IMR-90 (cell line): ENCODE measurements around the gene COL18A1. TPM values are rescaled to one million over a fixed set of nuclear protein-coding genes. Genes with fewer than 3 reads are reported as not detected.

Source experiments
- ATAC-seq: fragments of 200-7000 bp; cut with Tn5 transposase; 2 replicates; pipeline ENCODE4 v1.9.1; 2020; ENCODE audit warnings: low read depth, mild to moderate bottlenecking, moderate library complexity
- BruUV-seq: library from RNA; stranded (reverse); fragments of 400-500 nt; replicated peaks from 2 replicates; lab custom pipeline; 2021; lab: Mats Ljungman, UMichigan
- CTCF ChIA-PET: fragments of 300-600 bp; formaldehyde crosslinking; extraction: SDS; loops from one replicate; lab custom pipeline; 2021; ENCODE audit warnings: antibody characterized with exemption; lab: Yijun Ruan, JAX
- POLR2A ChIA-PET: fragments of 300-600 bp; sonication (Branson Sonifier 250); formaldehyde crosslinking; loops from one replicate; lab custom pipeline; 2022; ENCODE audit warnings: antibody characterized with exemption; ENCODE audit not compliant: unreplicated experiment; lab: Charles Lee
- DNase-seq: peaks from one replicate; pipeline ENCODE4 v3.0.0; 2013
- H2AFZ ChIP-seq: replicated peaks from 2 replicates; pipeline ENCODE3; 2013; ENCODE audit warnings: low read length, mild to moderate bottlenecking; ENCODE audit not compliant: poor library complexity
- H2AK5ac ChIP-seq: 2 replicates; pipeline ENCODE4 v1.6.1; 2013; ENCODE audit warnings: low read depth, low read length, inconsistent platforms
- H2AK9ac ChIP-seq: replicated peaks from 2 replicates; pipeline ENCODE3; 2013; ENCODE audit warnings: mild to moderate bottlenecking, low read depth, low read length, moderate library complexity; ENCODE audit not compliant: poor library complexity
- H2BK120ac ChIP-seq: 2 replicates; pipeline ENCODE4 v1.6.1; 2013; ENCODE audit warnings: low read depth, low read length, inconsistent platforms
- H2BK15ac ChIP-seq: 3 replicates; pipeline ENCODE4 v1.6.1; 2013; ENCODE audit warnings: low read depth, low read length, inconsistent platforms
- H2BK20ac ChIP-seq: 2 replicates; pipeline ENCODE4 v1.6.1; 2013; ENCODE audit warnings: low read depth, mild to moderate bottlenecking, inconsistent platforms, low read length, moderate library complexity
- H2BK5ac ChIP-seq: 2 replicates; pipeline ENCODE4 v1.6.1; 2013; ENCODE audit warnings: mild to moderate bottlenecking, low read depth, low read length, inconsistent platforms; ENCODE audit not compliant: poor library complexity, severe bottlenecking
- H3K14ac ChIP-seq: replicated peaks from 2 replicates; pipeline ENCODE4 v1.6.1; 2013; ENCODE audit warnings: low read depth, low read length, inconsistent platforms
- H3K18ac ChIP-seq: 2 replicates; pipeline ENCODE4 v1.6.1; 2013; ENCODE audit warnings: low read depth, low read length, control low read depth
- H3K23ac ChIP-seq: 2 replicates; pipeline ENCODE4 v1.6.1; 2013; ENCODE audit warnings: low read depth, low read length, inconsistent platforms
- H3K27ac ChIP-seq: 2 replicates; pipeline ENCODE4 v1.5.1; 2013; ENCODE audit warnings: mild to moderate bottlenecking, control low read depth, low read length; ENCODE audit not compliant: insufficient read depth
- H3K27me3 ChIP-seq: 2 replicates; pipeline ENCODE4 v1.6.1; 2013; ENCODE audit warnings: low read length; ENCODE audit not compliant: control insufficient read depth, insufficient read depth
- H3K36me3 ChIP-seq: 2 replicates; pipeline ENCODE4 v1.6.1; 2013; ENCODE audit warnings: low read length, mixed read lengths; ENCODE audit not compliant: control insufficient read depth, insufficient read depth
- H3K4ac ChIP-seq: 2 replicates; pipeline ENCODE4 v1.6.1; 2013; ENCODE audit warnings: low read depth, low read length, inconsistent platforms
- H3K4me1 ChIP-seq: 2 replicates; pipeline ENCODE4 v1.6.1; 2013; ENCODE audit warnings: low read length, mixed read lengths; ENCODE audit not compliant: control insufficient read depth, insufficient read depth
- H3K4me2 ChIP-seq: 2 replicates; pipeline ENCODE4 v1.6.1; 2013; ENCODE audit warnings: low read depth, mild to moderate bottlenecking, control low read depth, low read length, moderate library complexity
- H3K4me3 ChIP-seq: 2 replicates; pipeline ENCODE4 v1.5.1; 2013; ENCODE audit warnings: low read depth, mild to moderate bottlenecking, control low read depth, low read length, moderate library complexity; ENCODE audit not compliant: insufficient read depth
- H3K56ac ChIP-seq: 2 replicates; pipeline ENCODE4 v1.6.1; 2013; ENCODE audit warnings: low read length, inconsistent platforms; ENCODE audit not compliant: insufficient read depth; ENCODE audit errors: extremely low read depth
- H3K79me1 ChIP-seq, 2 experiments: 2 replicates each; pipeline ENCODE4 v1.6.1; 2013; ENCODE audit warnings: low read length in 2 of 2, inconsistent platforms in 1 of 2, low read depth in 1 of 2
- H3K9ac ChIP-seq: 2 replicates; pipeline ENCODE4 v1.6.1; 2013; ENCODE audit warnings: low read depth, low read length, control low read depth
- H3K9me1 ChIP-seq: 2 replicates; pipeline ENCODE4 v1.6.1; 2013; ENCODE audit warnings: low read length, inconsistent platforms; ENCODE audit not compliant: insufficient read depth
- H3K9me3 ChIP-seq: 2 replicates; pipeline ENCODE4 v1.6.1; 2013; ENCODE audit warnings: low read length; ENCODE audit not compliant: control insufficient read depth, insufficient read depth
- H4K20me1 ChIP-seq: 2 replicates; pipeline ENCODE4 v1.6.1; 2013; ENCODE audit warnings: low read length, inconsistent platforms; ENCODE audit not compliant: insufficient read depth
- H4K5ac ChIP-seq: 2 replicates; pipeline ENCODE4 v1.6.1; 2013; ENCODE audit warnings: mild to moderate bottlenecking, low read depth, low read length, control low read depth
- H4K8ac ChIP-seq, 2 experiments: 2 replicates each; pipeline ENCODE4 v1.6.1; 2013; ENCODE audit warnings: low read depth in 2 of 2, low read length in 2 of 2, control low read depth in 1 of 2, inconsistent platforms in 1 of 2
- H4K91ac ChIP-seq: 2 replicates; pipeline ENCODE4 v1.6.1; 2013; ENCODE audit warnings: low read depth, low read length, inconsistent platforms; ENCODE audit not compliant: insufficient read depth
- BHLHE40 ChIP-seq: fragments of 150-350 bp; IDR thresholded peaks from 2 replicates; pipeline ENCODE4 v1.6.1; 2016; ENCODE audit warnings: mild to moderate bottlenecking, low read depth, low read length
- CEBPB ChIP-seq: IDR thresholded peaks from 2 replicates; pipeline ENCODE4 v1.6.1; 2012; ENCODE audit warnings: low read depth, low read length, improper control_type of control experiment
- CHD1 ChIP-seq: IDR thresholded peaks from 2 replicates; pipeline ENCODE4 v1.6.1; 2012; ENCODE audit warnings: low read depth, low read length, improper control_type of control experiment
- CTCF ChIP-seq: conservative IDR thresholded peaks from 2 replicates; pipeline ENCODE4 v1.5.1; 2012; ENCODE audit warnings: mild to moderate bottlenecking, low read depth, low read length, improper control_type of control experiment
- FOS ChIP-seq: fragments of 150-350 bp; IDR thresholded peaks from 2 replicates; pipeline ENCODE4 v1.6.1; 2016; ENCODE audit warnings: low read depth, low read length
- MAFK ChIP-seq: IDR thresholded peaks from 2 replicates; pipeline ENCODE4 v1.6.1; 2012; ENCODE audit warnings: low read depth, low read length, improper control_type of control experiment
- MAZ ChIP-seq: IDR thresholded peaks from 2 replicates; pipeline ENCODE4 v1.6.1; 2012; ENCODE audit warnings: low read depth, mild to moderate bottlenecking, low read length, improper control_type of control experiment, moderate library complexity, borderline replicate concordance
- MXI1 ChIP-seq: IDR thresholded peaks from 2 replicates; pipeline ENCODE4 v1.6.1; 2012; ENCODE audit warnings: low read depth, mild to moderate bottlenecking, low read length, moderate library complexity, borderline replicate concordance
- NFE2L2 ChIP-seq: fragments of 150-350 bp; IDR thresholded peaks from 2 replicates; pipeline ENCODE4 v1.6.1; 2016; ENCODE audit warnings: low read depth, mild to moderate bottlenecking, low read length
- POLR2A ChIP-seq: IDR thresholded peaks from 2 replicates; pipeline ENCODE4 v1.6.1; 2012; ENCODE audit warnings: mild to moderate bottlenecking, low read depth, low read length
- RAD21 ChIP-seq: IDR thresholded peaks from 2 replicates; pipeline ENCODE4 v1.6.1; 2012; ENCODE audit warnings: low read length, improper control_type of control experiment
- RCOR1 ChIP-seq: IDR thresholded peaks from 2 replicates; pipeline ENCODE4 v1.6.1; 2012; ENCODE audit warnings: mild to moderate bottlenecking, low read length, improper control_type of control experiment; ENCODE audit not compliant: insufficient replicate concordance
- RFX5 ChIP-seq: IDR thresholded peaks from 2 replicates; pipeline ENCODE4 v1.8.0; 2012; ENCODE audit warnings: low read depth, mild to moderate bottlenecking, low read length, moderate library complexity
- SMC3 ChIP-seq: fragments of 150-350 bp; IDR thresholded peaks from 2 replicates; pipeline ENCODE4 v1.6.1; 2016; ENCODE audit warnings: low read depth, mild to moderate bottlenecking, antibody characterized with exemption, low read length, moderate library complexity
- USF2 ChIP-seq: fragments of 150-350 bp; IDR thresholded peaks from 2 replicates; pipeline ENCODE4 v1.6.1; 2017; ENCODE audit warnings: mild to moderate bottlenecking, antibody characterized with exemption, low read length, low read depth
- WGBS, 2 experiments: methylation state at CpG; one replicate each; pipeline versions ENCODE4 v1.1.5 to v1.1.7; 2013; ENCODE audit warnings: missing lambda C conversion rate in 2 of 2; ENCODE audit not compliant: insufficient read length in 1 of 2; ENCODE audit errors: extremely low coverage in 2 of 2; 5-methylcytosine and 5-hydroxymethylcytosine counted together
- dilution Hi-C: fragments of 300-500 bp; cut with HindIII; formaldehyde crosslinking; loops from one replicate; pipeline ENCODE4 v1.14.3; 2018; ENCODE audit warnings: low sequenced_read_pairs; ENCODE audit not compliant: unreplicated experiment
- in situ Hi-C: fragments of 300-500 bp; cut with MboI; formaldehyde crosslinking; loops from 3 replicates; pipeline ENCODE4 v1.14.3; 2019; ENCODE audit warnings: low sequenced_read_pairs, inconsistent platforms, mixed read lengths
- intact Hi-C: fragments of 100-400 bp; cut with micrococcal nuclease; formaldehyde crosslinking; loops from 2 replicates; pipeline ENCODE4 v1.10.0; 2022
- polyA plus RNA-seq, 3 experiments: library from polyadenylated mRNA; depleted of rRNA; stranded (reverse); fragments of >200 nt; gene quantifications; 2 replicates each; pipeline ENCODE4 v1.2.3, GENCODE V29; 2012; ENCODE audit warnings: low replicate concordance in 1 of 3
- total RNA-seq: library from RNA; depleted of rRNA; stranded (reverse); fragments of >200 nt; gene quantifications from 2 replicates; pipeline ENCODE4 v1.2.3, GENCODE V29; 2012
- TF ChIP-seq, protein P1 (sequence below): fragments of 150-350 bp; IDR thresholded peaks from 2 replicates; pipeline ENCODE4 v1.6.1; 2016; ENCODE audit warnings: low read depth, mild to moderate bottlenecking, low read length, moderate library complexity, borderline replicate concordance

COL18A1 gene
- total and polyA plus RNA-seq, 2 of the 4 experiments (the other 2 are of a cell fraction), result 4.3 to 46.7 TPM

- no TSS peak for BruUV-seq
- Histone ChIP-seq H4K5ac (no peak overlapping the region), H2BK15ac (no peak overlapping the region), H3K9ac (no peak overlapping the region), H4K20me1 (no peaks in the 10 kb centered on the region), H4K8ac (no peak overlapping the region), H3K4me1 (peaks cover 23% of the 10 kb centered on the region), H3K4me2 (no peak overlapping the region), H2AK9ac (peak overlapping the region; percentile 42), H2AK5ac (peak overlapping the region; percentile 30; the same call in 1 of the 2 replicates), H3K4ac (no peak overlapping the region), H3K36me3 (no peaks in the 10 kb centered on the region), H3K79me1 (peaks cover 0 to 6% of the 10 kb centered on the region in 2 experiments; a peak in 2 of 4 replicates), H3K4me3 (no peak overlapping the region), H4K91ac (no peak overlapping the region), H2BK5ac (no peak overlapping the region), H3K27ac (no peak overlapping the region), H2BK20ac (no peak overlapping the region), H2AFZ (peak overlapping the region; percentile 51), H3K56ac (no peak overlapping the region), H3K27me3 (no peaks in the 10 kb centered on the region), H3K14ac (no peak overlapping the region), H3K9me3 (no peaks in the 10 kb centered on the region), H3K23ac (no peak overlapping the region), H2BK120ac (no peak overlapping the region; the same call in 1 of the 2 replicates), H3K18ac (no peak overlapping the region), H3K9me1 (peaks cover 30% of the 10 kb centered on the region)
- in situ Hi-C loops, result loop anchor here (10.0 kb wide), 1 partner anchor 58 kb away; no protein-coding TSS in a partner anchor
- 80% methylated on average over 2 of the region's 11 CpGs; no CpG with 5 or more reads in 1 of the 2 experiments for WGBS, 2 experiments
- TF ChIP-seq FOS, result no peak
- no peak for TF ChIP-seq CEBPB
- TF ChIP-seq MAFK, result no peak
- no peak for TF ChIP-seq CHD1
- TF ChIP-seq USF2, result no peak
- TF ChIP-seq, protein P1, sequence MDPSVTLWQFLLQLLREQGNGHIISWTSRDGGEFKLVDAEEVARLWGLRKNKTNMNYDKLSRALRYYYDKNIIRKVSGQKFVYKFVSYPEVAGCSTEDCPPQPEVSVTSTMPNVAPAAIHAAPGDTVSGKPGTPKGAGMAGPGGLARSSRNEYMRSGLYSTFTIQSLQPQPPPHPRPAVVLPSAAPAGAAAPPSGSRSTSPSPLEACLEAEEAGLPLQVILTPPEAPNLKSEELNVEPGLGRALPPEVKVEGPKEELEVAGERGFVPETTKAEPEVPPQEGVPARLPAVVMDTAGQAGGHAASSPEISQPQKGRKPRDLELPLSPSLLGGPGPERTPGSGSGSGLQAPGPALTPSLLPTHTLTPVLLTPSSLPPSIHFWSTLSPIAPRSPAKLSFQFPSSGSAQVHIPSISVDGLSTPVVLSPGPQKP, result no peak
- TF ChIP-seq MAZ, result no peak
- TF ChIP-seq RFX5, result no peak
- TF ChIP-seq RCOR1, result no peak
- no peak for TF ChIP-seq SMC3
- no peak for TF ChIP-seq RAD21
- TF ChIP-seq CTCF, result no peak
- no peak for TF ChIP-seq BHLHE40
- no peak for TF ChIP-seq POLR2A
- TF ChIP-seq MXI1, result no peak
- no peak for TF ChIP-seq NFE2L2
- POLR2A ChIA-PET, result no interaction called here
- CTCF ChIA-PET, result no interaction called here
- no peak for DNase-seq
- intact Hi-C loops, result no loop called here
- ATAC-seq, result no peak
- dilution Hi-C loops, result no loop called here
Measured at GRCh38 chr21:45383111-45383614, 21.8 kb upstream of the COL18A1 start.
